GM12892 (cell line): ENCODE measurements around the gene ALDH1B1.

ENCODE experiments used
- POLR2A ChIP-seq: IDR thresholded peaks from 2 replicates; pipeline ENCODE4 v1.6.1; 2011; ENCODE audit warnings: low read depth, low read length, control low read depth
- POLR2AphosphoS5 ChIP-seq: IDR thresholded peaks from 2 replicates; pipeline ENCODE4 v1.6.1; 2011; ENCODE audit warnings: low read depth, low read length, control low read depth
- TAF1 ChIP-seq: IDR thresholded peaks from 2 replicates; pipeline ENCODE4 v1.6.1; 2011; ENCODE audit warnings: low read depth, mild to moderate bottlenecking, control low read depth, low read length, borderline replicate concordance

- TF ChIP-seq POLR2A (no peak), POLR2AphosphoS5 (no peak), TAF1 (no peak)
These were observed 45.2 kb upstream of the ALDH1B1 start for GRCh38 chr9:38347271-38347671.
